ENCODE results near the gene SLC24A3.

Gene SLC24A3

DNA sequence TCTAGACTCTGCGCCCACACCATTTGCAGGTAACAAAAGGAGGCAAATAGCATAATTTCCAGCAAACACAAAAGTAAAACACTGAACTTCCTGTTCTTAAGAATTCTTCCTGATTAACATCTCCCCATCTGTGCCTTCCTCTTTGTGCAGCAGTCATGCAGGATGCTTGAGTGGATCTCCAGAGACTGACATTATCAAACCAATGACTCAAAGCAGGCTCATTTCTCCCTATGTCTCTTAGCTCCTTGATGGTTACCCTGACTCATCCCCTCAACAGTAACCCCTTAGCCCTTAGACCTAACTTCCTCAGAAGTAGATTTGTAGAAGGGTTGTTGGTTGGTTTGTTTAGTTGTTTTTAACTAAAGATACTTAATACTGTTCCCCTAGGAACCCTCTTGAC is 408.6 kb downstream of the SLC24A3 start (continued):
- TF ChIP-seq, protein P1, sequence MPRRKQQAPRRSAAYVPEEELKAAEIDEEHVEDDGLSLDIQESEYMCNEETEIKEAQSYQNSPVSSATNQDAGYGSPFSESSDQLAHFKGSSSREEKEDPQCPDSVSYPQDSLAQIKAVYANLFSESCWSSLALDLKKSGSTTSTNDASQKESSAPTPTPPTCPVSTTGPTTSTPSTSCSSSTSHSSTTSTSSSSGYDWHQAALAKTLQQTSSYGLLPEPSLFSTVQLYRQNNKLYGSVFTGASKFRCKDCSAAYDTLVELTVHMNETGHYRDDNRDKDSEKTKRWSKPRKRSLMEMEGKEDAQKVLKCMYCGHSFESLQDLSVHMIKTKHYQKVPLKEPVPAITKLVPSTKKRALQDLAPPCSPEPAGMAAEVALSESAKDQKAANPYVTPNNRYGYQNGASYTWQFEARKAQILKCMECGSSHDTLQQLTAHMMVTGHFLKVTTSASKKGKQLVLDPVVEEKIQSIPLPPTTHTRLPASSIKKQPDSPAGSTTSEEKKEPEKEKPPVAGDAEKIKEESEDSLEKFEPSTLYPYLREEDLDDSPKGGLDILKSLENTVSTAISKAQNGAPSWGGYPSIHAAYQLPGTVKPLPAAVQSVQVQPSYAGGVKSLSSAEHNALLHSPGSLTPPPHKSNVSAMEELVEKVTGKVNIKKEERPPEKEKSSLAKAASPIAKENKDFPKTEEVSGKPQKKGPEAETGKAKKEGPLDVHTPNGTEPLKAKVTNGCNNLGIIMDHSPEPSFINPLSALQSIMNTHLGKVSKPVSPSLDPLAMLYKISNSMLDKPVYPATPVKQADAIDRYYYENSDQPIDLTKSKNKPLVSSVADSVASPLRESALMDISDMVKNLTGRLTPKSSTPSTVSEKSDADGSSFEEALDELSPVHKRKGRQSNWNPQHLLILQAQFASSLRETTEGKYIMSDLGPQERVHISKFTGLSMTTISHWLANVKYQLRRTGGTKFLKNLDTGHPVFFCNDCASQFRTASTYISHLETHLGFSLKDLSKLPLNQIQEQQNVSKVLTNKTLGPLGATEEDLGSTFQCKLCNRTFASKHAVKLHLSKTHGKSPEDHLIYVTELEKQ (tag by site-specific recombination; IDR thresholded peaks at IDR 0.05; ENCODE audit: borderline replicate concordance), result no peak
- TF ChIP-seq ZNF792 (tag by site-specific recombination; IDR thresholded peaks at IDR 0.05) (no peak), GFI1B (tag by site-specific recombination; IDR thresholded peaks at IDR 0.05) (no peak), ZNF211 (tag by site-specific recombination; IDR thresholded peaks at IDR 0.05; ENCODE audit: low read depth) (no peak), ZFP37 (tag by site-specific recombination; IDR thresholded peaks at IDR 0.05) (no peak), ZNF391 (tag by site-specific recombination; IDR thresholded peaks at IDR 0.05; ENCODE audit: borderline replicate concordance, low read depth) (no peak)
- TF ChIP-seq, protein P2, sequence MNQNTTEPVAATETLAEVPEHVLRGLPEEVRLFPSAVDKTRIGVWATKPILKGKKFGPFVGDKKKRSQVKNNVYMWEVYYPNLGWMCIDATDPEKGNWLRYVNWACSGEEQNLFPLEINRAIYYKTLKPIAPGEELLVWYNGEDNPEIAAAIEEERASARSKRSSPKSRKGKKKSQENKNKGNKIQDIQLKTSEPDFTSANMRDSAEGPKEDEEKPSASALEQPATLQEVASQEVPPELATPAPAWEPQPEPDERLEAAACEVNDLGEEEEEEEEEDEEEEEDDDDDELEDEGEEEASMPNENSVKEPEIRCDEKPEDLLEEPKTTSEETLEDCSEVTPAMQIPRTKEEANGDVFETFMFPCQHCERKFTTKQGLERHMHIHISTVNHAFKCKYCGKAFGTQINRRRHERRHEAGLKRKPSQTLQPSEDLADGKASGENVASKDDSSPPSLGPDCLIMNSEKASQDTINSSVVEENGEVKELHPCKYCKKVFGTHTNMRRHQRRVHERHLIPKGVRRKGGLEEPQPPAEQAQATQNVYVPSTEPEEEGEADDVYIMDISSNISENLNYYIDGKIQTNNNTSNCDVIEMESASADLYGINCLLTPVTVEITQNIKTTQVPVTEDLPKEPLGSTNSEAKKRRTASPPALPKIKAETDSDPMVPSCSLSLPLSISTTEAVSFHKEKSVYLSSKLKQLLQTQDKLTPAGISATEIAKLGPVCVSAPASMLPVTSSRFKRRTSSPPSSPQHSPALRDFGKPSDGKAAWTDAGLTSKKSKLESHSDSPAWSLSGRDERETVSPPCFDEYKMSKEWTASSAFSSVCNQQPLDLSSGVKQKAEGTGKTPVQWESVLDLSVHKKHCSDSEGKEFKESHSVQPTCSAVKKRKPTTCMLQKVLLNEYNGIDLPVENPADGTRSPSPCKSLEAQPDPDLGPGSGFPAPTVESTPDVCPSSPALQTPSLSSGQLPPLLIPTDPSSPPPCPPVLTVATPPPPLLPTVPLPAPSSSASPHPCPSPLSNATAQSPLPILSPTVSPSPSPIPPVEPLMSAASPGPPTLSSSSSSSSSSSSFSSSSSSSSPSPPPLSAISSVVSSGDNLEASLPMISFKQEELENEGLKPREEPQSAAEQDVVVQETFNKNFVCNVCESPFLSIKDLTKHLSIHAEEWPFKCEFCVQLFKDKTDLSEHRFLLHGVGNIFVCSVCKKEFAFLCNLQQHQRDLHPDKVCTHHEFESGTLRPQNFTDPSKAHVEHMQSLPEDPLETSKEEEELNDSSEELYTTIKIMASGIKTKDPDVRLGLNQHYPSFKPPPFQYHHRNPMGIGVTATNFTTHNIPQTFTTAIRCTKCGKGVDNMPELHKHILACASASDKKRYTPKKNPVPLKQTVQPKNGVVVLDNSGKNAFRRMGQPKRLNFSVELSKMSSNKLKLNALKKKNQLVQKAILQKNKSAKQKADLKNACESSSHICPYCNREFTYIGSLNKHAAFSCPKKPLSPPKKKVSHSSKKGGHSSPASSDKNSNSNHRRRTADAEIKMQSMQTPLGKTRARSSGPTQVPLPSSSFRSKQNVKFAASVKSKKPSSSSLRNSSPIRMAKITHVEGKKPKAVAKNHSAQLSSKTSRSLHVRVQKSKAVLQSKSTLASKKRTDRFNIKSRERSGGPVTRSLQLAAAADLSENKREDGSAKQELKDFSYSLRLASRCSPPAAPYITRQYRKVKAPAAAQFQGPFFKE (tag by site-specific recombination; IDR thresholded peaks at IDR 0.05; ENCODE audit: borderline replicate concordance), result no peak
- TF ChIP-seq, protein P3, sequence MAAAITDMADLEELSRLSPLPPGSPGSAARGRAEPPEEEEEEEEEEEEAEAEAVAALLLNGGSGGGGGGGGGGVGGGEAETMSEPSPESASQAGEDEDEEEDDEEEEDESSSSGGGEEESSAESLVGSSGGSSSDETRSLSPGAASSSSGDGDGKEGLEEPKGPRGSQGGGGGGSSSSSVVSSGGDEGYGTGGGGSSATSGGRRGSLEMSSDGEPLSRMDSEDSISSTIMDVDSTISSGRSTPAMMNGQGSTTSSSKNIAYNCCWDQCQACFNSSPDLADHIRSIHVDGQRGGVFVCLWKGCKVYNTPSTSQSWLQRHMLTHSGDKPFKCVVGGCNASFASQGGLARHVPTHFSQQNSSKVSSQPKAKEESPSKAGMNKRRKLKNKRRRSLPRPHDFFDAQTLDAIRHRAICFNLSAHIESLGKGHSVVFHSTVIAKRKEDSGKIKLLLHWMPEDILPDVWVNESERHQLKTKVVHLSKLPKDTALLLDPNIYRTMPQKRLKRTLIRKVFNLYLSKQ (tag by site-specific recombination; IDR thresholded peaks at IDR 0.05; ENCODE audit: borderline replicate concordance), result no peak

DNA sequence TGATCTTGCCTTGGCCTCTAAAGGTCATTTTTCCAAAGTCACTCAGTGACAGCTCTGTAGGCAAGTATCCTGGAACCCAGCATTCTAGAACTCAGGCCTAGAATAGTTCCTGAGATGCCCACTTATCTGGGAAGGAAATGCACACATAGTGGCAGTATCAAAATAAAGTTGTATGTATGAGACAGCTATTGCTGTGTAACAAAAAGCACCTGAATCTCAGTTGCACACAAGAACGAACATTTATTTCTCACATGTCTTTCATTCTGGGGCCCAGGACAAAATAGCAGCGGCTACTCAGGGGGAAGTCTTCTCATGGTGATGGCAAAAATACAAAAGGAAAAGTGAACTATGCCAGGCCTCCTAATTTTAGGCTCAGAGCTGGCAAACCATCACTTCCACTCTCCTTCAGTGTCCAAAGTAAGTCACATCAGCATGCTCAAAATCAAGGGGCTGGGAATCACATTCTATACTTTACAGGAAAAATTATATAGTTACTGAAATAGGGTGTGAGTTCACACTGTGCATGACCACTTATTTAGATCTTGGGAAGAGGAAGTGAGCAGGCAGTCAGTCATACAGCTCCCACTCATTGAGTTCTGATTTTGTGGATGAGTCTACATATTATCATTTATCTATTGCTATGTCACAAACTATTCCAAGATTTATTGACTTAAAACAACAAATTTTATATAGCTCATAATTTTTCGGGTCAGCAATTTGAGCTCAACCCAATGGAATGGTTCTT is 412.0 kb downstream of the SLC24A3 start:
- Histone ChIP-seq H3K9me3 (ENCODE audit: control insufficient read depth, insufficient read depth, low read depth, low read length) (no peaks in the 10 kb centered on the region), H3K4me3 (ENCODE audit: low read depth, low read length) (no peak overlapping the region), H3K27ac (ENCODE audit: extremely low read depth, low read depth, low read length) (no peak overlapping the region), H3K4me1 (ENCODE audit: control insufficient read depth, insufficient read depth, low read length) (no peaks in the 10 kb centered on the region), H3K36me3 (ENCODE audit: control insufficient read depth in 2 of 2, insufficient read depth in 1 of 2, low read length in 2 of 2) (no peaks in the 10 kb centered on the region)
- CTCF ChIA-PET, result interaction anchor here (0.5 to 0.7 kb wide), 2 partner anchors 172 to 392 kb away, joined by 3 to 4 read pairs; no protein-coding TSS in a partner anchor
- POLR2A ChIA-PET, result interaction anchor here (0.6 kb wide), 1 partner anchor 173 kb away, joined by 3 read pairs; no protein-coding TSS in a partner anchor
- TF ChIP-seq ZNF184 (tag by site-specific recombination; IDR thresholded peaks at IDR 0.05) (no peak), ZNF777 (tag by site-specific recombination; IDR thresholded peaks at IDR 0.05; ENCODE audit: borderline replicate concordance) (no peak), SCRT2 (tag by site-specific recombination; IDR thresholded peaks at IDR 0.05) (no peak), ZFP69B (tag by site-specific recombination; IDR thresholded peaks at IDR 0.05) (no peak), ZNF133 (tag by site-specific recombination; IDR thresholded peaks at IDR 0.05) (no peak), ZNF302 (tag by site-specific recombination; IDR thresholded peaks at IDR 0.05; ENCODE audit: low read depth) (no peak), ZNF311 (tag by site-specific recombination; IDR thresholded peaks at IDR 0.05; ENCODE audit: borderline replicate concordance) (no peak), ZNF404 (tag by site-specific recombination; IDR thresholded peaks at IDR 0.05) (no peak), ZNF768 (tag by site-specific recombination; IDR thresholded peaks at IDR 0.05) (no peak)
- TF ChIP-seq, protein P4, sequence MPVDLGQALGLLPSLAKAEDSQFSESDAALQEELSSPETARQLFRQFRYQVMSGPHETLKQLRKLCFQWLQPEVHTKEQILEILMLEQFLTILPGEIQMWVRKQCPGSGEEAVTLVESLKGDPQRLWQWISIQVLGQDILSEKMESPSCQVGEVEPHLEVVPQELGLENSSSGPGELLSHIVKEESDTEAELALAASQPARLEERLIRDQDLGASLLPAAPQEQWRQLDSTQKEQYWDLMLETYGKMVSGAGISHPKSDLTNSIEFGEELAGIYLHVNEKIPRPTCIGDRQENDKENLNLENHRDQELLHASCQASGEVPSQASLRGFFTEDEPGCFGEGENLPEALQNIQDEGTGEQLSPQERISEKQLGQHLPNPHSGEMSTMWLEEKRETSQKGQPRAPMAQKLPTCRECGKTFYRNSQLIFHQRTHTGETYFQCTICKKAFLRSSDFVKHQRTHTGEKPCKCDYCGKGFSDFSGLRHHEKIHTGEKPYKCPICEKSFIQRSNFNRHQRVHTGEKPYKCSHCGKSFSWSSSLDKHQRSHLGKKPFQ (tag by site-specific recombination; IDR thresholded peaks at IDR 0.05), result no peak
- TF ChIP-seq, protein P5, sequence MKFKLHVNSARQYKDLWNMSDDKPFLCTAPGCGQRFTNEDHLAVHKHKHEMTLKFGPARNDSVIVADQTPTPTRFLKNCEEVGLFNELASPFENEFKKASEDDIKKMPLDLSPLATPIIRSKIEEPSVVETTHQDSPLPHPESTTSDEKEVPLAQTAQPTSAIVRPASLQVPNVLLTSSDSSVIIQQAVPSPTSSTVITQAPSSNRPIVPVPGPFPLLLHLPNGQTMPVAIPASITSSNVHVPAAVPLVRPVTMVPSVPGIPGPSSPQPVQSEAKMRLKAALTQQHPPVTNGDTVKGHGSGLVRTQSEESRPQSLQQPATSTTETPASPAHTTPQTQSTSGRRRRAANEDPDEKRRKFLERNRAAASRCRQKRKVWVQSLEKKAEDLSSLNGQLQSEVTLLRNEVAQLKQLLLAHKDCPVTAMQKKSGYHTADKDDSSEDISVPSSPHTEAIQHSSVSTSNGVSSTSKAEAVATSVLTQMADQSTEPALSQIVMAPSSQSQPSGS (tag by site-specific recombination; IDR thresholded peaks at IDR 0.05; ENCODE audit: low read depth), result no peak
- TF ChIP-seq, protein P6, sequence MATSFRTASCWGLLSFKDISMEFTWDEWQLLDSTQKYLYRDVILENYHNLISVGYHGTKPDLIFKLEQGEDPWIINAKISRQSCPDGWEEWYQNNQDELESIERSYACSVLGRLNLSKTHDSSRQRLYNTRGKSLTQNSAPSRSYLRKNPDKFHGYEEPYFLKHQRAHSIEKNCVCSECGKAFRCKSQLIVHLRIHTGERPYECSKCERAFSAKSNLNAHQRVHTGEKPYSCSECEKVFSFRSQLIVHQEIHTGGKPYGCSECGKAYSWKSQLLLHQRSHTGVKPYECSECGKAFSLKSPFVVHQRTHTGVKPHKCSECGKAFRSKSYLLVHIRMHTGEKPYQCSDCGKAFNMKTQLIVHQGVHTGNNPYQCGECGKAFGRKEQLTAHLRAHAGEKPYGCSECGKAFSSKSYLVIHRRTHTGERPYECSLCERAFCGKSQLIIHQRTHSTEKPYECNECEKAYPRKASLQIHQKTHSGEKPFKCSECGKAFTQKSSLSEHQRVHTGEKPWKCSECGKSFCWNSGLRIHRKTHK (tag by site-specific recombination; IDR thresholded peaks at IDR 0.05), result no peak
